ENCODE measurements around the gene ZNF573. TPM values are rescaled to one million over a fixed set of nuclear protein-coding genes. Genes with fewer than 3 reads are reported as not detected.

ZNF573 gene
- total and polyA plus RNA-seq, 2 experiments from 2014 or later: 4.4 to 8.1 TPM

DNA sequence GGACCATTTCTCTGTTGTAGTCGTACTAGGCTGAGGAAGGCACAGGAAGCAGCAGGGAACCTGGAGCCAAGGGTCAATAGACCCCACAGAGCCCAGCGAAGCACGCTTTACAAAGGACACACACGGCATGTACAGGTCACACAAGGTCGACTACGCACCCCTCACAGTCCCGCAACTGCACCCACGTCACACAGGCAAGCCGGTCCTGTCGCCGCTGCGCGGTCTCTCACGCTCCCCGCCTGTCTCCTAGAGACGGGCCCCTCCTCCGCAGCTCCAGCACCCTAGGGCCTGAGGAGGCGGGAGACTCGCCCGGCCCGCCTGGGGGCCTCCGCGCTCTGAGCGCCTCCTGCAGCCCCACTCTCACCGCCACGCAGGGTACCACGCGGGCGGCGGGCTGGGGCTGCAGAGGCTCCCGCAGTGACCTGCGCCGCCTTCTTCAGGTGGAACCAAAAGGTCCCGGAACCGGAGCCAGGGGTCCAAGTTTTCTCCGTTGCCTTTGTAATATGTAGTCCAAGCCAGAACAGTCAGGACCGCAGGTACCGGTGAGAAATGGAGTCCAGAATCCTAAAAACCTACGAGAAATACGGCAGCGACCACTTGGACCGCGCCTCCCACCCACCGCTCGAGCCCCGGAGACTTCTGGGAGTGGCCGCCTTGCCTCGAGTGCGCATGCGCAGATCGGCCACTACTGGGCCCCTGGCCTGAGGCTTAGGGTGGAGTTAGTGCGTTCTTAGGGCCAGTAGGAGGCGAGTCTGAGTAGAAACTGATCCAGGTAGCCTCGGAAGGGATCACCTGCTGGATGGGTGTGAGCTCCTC, 60.1 kb downstream of the ZNF573 start, which contains the start of gene ZNF607:
Gene ZNF607 (minus strand): TSS at position 651 of the 816 bp plus-strand sequence. CDS start 8,143 bp downstream, outside the sequence.
- peak within 1 kb of the TSS; percentile 87 for H3K27ac ChIP-seq
- DNase-seq (ENCODE audit: low spot score): peak; percentile 98
- peak within 1 kb of the TSS; percentile 73 for H3K4me3 ChIP-seq
- H3K27me3 ChIP-seq: no peaks in the 10 kb centered on the region
- 1% methylated on average over 54 of the region's 54 CpGs for WGBS (ENCODE audit: low lambda C conversion rate, missing lambda C conversion rate)
- H3K4me2 ChIP-seq: peak within 1 kb of the TSS; percentile 87
- peaks cover 39% of the 10 kb centered on the region for H3K79me2 ChIP-seq
- TF ChIP-seq, protein P1, sequence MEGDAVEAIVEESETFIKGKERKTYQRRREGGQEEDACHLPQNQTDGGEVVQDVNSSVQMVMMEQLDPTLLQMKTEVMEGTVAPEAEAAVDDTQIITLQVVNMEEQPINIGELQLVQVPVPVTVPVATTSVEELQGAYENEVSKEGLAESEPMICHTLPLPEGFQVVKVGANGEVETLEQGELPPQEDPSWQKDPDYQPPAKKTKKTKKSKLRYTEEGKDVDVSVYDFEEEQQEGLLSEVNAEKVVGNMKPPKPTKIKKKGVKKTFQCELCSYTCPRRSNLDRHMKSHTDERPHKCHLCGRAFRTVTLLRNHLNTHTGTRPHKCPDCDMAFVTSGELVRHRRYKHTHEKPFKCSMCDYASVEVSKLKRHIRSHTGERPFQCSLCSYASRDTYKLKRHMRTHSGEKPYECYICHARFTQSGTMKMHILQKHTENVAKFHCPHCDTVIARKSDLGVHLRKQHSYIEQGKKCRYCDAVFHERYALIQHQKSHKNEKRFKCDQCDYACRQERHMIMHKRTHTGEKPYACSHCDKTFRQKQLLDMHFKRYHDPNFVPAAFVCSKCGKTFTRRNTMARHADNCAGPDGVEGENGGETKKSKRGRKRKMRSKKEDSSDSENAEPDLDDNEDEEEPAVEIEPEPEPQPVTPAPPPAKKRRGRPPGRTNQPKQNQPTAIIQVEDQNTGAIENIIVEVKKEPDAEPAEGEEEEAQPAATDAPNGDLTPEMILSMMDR (IDR thresholded peaks at IDR 0.05; ENCODE audit: poor library complexity): peak; percentile 58
- TF ChIP-seq EZH2phosphoT487 (IDR thresholded peaks at IDR 0.05; ENCODE audit: low read depth, severe bottlenecking, unreplicated experiment): no peak
- TF ChIP-seq EZH2 (IDR thresholded peaks at IDR 0.05; ENCODE audit: borderline replicate concordance): no peak
- peak within 1 kb of the TSS; percentile 97 for H2AFZ ChIP-seq
- no peaks in the 10 kb centered on the region for H3K36me3 ChIP-seq (replicated peaks; ENCODE audit: insufficient read depth, low read depth)
- H3K9me3 ChIP-seq (ENCODE audit: low read depth): no peaks in the 10 kb centered on the region
- no peaks in the 10 kb centered on the region for H3K9me2 ChIP-seq (replicated peaks; ENCODE audit: insufficient read depth)
- no peaks in the 10 kb centered on the region for H4K20me1 ChIP-seq (ENCODE audit: insufficient read depth, poor library complexity, severe bottlenecking)
- peaks cover 5% of the 10 kb centered on the region for H3K4me1 ChIP-seq (ENCODE audit: insufficient read depth)

DNA sequence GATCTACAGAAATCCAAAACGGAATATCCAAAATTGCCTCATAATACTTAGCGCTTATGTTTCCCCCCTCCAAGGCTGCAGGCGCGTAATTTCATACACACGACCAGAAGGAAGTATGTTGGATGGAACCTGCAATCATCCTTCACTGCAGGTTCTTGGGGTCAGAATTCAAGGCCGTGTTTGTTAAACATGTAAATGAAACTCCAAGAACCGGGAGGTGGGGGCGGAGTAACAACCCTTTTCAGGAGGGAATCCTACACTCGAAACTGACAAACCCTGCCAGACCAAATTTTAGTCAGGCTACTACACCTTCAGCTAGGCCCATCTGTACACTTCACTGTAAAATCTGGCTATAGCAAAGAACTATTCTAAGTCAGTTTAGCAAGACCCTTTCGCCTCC, 61.1 kb downstream of the ZNF573 start:
- H3K27me3 ChIP-seq: no peaks in the 10 kb centered on the region
- no peaks in the 10 kb centered on the region for H3K9me3 ChIP-seq (ENCODE audit: low read depth)
- H3K4me1 ChIP-seq (ENCODE audit: insufficient read depth): peaks cover 5% of the 10 kb centered on the region
- DNase-seq (ENCODE audit: low spot score): peak; percentile 6
- H3K79me2 ChIP-seq: peaks cover 44% of the 10 kb centered on the region
- WGBS (ENCODE audit: low lambda C conversion rate, missing lambda C conversion rate): 40% methylated on average over 10 of the region's 10 CpGs
- peak overlapping the region; percentile 87 for H3K27ac ChIP-seq
- peak overlapping the region; percentile 73 for H3K4me3 ChIP-seq
- H3K9me2 ChIP-seq (replicated peaks; ENCODE audit: insufficient read depth): no peaks in the 10 kb centered on the region
- H4K20me1 ChIP-seq (ENCODE audit: insufficient read depth, poor library complexity, severe bottlenecking): no peaks in the 10 kb centered on the region
- H3K36me3 ChIP-seq (replicated peaks; ENCODE audit: insufficient read depth, low read depth): no peaks in the 10 kb centered on the region
- TF ChIP-seq EZH2phosphoT487 (IDR thresholded peaks at IDR 0.05; ENCODE audit: low read depth, severe bottlenecking, unreplicated experiment) (no peak), EZH2 (IDR thresholded peaks at IDR 0.05; ENCODE audit: borderline replicate concordance) (no peak)
- TF ChIP-seq, protein P1 (IDR thresholded peaks at IDR 0.05; ENCODE audit: poor library complexity): no peak
- H2AFZ ChIP-seq: peak overlapping the region; percentile 97
- peak overlapping the region; percentile 87 for H3K4me2 ChIP-seq

DNA sequence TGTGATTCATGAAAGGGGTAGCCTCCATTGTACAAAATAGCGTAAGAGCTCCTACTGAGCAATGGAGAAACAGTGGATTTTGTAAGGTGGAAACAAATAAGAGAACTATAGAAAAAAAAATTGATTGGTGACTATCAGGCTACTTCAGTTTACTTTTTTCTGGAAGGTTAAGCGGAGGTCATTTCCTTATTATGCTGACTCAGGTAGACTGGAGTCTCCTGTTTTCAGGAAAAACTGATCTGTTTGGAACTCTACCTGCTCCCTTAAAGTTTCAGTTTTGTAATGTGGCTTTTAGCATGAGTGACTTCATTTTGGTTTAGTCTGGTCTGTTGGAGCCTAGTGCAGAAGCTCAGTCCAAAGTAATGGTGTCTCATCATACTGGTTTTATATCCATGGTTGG, 63.2 kb downstream of the ZNF573 start:
- Histone ChIP-seq H3K79me2 (peaks cover 54% of the 10 kb centered on the region), H3K9me2 (replicated peaks; ENCODE audit: insufficient read depth) (no peaks in the 10 kb centered on the region), H3K27ac (no peak overlapping the region), H3K4me2 (no peak overlapping the region), H3K4me1 (ENCODE audit: insufficient read depth) (peaks cover 5% of the 10 kb centered on the region), H3K36me3 (replicated peaks; ENCODE audit: insufficient read depth, low read depth) (no peaks in the 10 kb centered on the region), H3K4me3 (no peak overlapping the region), H4K20me1 (ENCODE audit: insufficient read depth, poor library complexity, severe bottlenecking) (no peaks in the 10 kb centered on the region), H3K9me3 (ENCODE audit: low read depth) (no peaks in the 10 kb centered on the region), H2AFZ (no peak overlapping the region), H3K27me3 (no peaks in the 10 kb centered on the region)
- TF ChIP-seq, protein P1 (IDR thresholded peaks at IDR 0.05; ENCODE audit: poor library complexity): no peak
- TF ChIP-seq EZH2phosphoT487 (IDR thresholded peaks at IDR 0.05; ENCODE audit: low read depth, severe bottlenecking, unreplicated experiment): no peak
- no peak for TF ChIP-seq EZH2 (IDR thresholded peaks at IDR 0.05; ENCODE audit: borderline replicate concordance)
- DNase-seq (ENCODE audit: low spot score): no peak
- WGBS (ENCODE audit: low lambda C conversion rate, missing lambda C conversion rate): 85% methylated on average over 2 of the region's 2 CpGs

Measured in hepatocyte (in vitro differentiated cells).